Renal pelvis (tissue), 12 donors: ENCODE results near the gene SCAF4. TPM values are rescaled to one million over a fixed set of nuclear protein-coding genes. Genes with fewer than 3 reads are reported as not detected.
"Not testable (repeated sequence)": the region's sequence is repeated elsewhere in the genome, so short reads cannot be mapped to it uniquely, and the experiment has no call there.

Experiments used
- DNase-seq: peaks from one replicate; pipeline ENCODE4 v3.0.0-alpha.2; 2013
- long read RNA-seq, 16 experiments: transcript quantifications; one replicate each; lab custom pipeline, GENCODE V29; 2026
- polyA plus RNA-seq, 3 donors: library from polyadenylated mRNA; unstranded; fragments of 120-200 nt; gene quantifications; one replicate each; pipeline ENCODE4 v1.2.1, GENCODE V29; 2013; ENCODE audit not compliant: insufficient read length in 3 of 3

The SCAF4 gene
- polyA plus RNA-seq = 10 to 100 TPM; 37.1 to 41.7 (median 40.7) TPM
- long read RNA-seq, donor 1, full-length matches to known transcripts = 5 of 5 reads
- long read RNA-seq, donor 1, partial matches to known transcripts = 0 of 5 reads
- long read RNA-seq, donor 1, other reads (novel, unspliced or antisense) = 0 of 5 reads
- long read RNA-seq, donor 2, full-length matches to known transcripts = 2 of 2 reads
- long read RNA-seq, donor 2, partial matches to known transcripts = 0 of 2 reads
- long read RNA-seq, donor 2, other reads (novel, unspliced or antisense) = 0 of 2 reads
- long read RNA-seq, donor 3, full-length matches to known transcripts = 3 of 3 reads
- long read RNA-seq, donor 3, partial matches to known transcripts = 0 of 3 reads
- long read RNA-seq, donor 3, other reads (novel, unspliced or antisense) = 0 of 3 reads
- long read RNA-seq, donor 4, full-length matches to known transcripts = 3 of 3 reads
- long read RNA-seq, donor 4, partial matches to known transcripts = 0 of 3 reads
- long read RNA-seq, donor 4, other reads (novel, unspliced or antisense) = 0 of 3 reads
- long read RNA-seq, donor 5 = 0 reads
- long read RNA-seq, donor 6, full-length matches to known transcripts = 2 of 2 reads
- long read RNA-seq, donor 6, partial matches to known transcripts = 0 of 2 reads
- long read RNA-seq, donor 6, other reads (novel, unspliced or antisense) = 0 of 2 reads
- long read RNA-seq, donor 7, partial matches to known transcripts = 0 of 1 reads
- long read RNA-seq, donor 7, other reads (novel, unspliced or antisense) = 0 of 1 reads
- long read RNA-seq, donor 8, partial matches to known transcripts = 6 of 9 reads
- long read RNA-seq, donor 8, other reads (novel, unspliced or antisense) = 0 of 9 reads
- long read RNA-seq, donor 9, full-length matches to known transcripts = 2 of 2 reads
- long read RNA-seq, donor 9, partial matches to known transcripts = 0 of 2 reads
- long read RNA-seq, donor 9, other reads (novel, unspliced or antisense) = 0 of 2 reads
- long read RNA-seq, donor 10, full-length matches to known transcripts = 4 of 4 reads
- long read RNA-seq, donor 10, partial matches to known transcripts = 0 of 4 reads
- long read RNA-seq, donor 10, other reads (novel, unspliced or antisense) = 0 of 4 reads
- long read RNA-seq, donor 11, partial matches to known transcripts = 9 of 10 reads
- long read RNA-seq, donor 11, other reads (novel, unspliced or antisense) = 0 of 10 reads
- long read RNA-seq, donor 12, full-length matches to known transcripts = 3 of 9 reads
- long read RNA-seq, donor 12, partial matches to known transcripts = 6 of 9 reads
- long read RNA-seq, donor 12, other reads (novel, unspliced or antisense) = 0 of 9 reads
- long read RNA-seq, donor 13, partial matches to known transcripts = 0 of 1 reads
- long read RNA-seq, donor 13, other reads (novel, unspliced or antisense) = 0 of 1 reads
- long read RNA-seq, donor 14, partial matches to known transcripts = 6 of 8 reads
- long read RNA-seq, donor 14, other reads (novel, unspliced or antisense) = 0 of 8 reads
- long read RNA-seq, donor 15, full-length matches to known transcripts = 8 of 8 reads
- long read RNA-seq, donor 15, partial matches to known transcripts = 0 of 8 reads
- long read RNA-seq, donor 15, other reads (novel, unspliced or antisense) = 0 of 8 reads
- long read RNA-seq, donor 16, full-length matches to known transcripts = 1 of 1 reads
- long read RNA-seq, donor 16, partial matches to known transcripts = 0 of 1 reads
- long read RNA-seq, donor 16, other reads (novel, unspliced or antisense) = 0 of 1 reads

- DNase-seq = peak; percentile 90
Measured at GRCh38 chr21:31731857-31732596, at the start of gene SCAF4. Gene SCAF4, minus strand, starts transcription at chr21:31732118. Its CDS starts 426 bp downstream, at chr21:31731692.

DNA sequence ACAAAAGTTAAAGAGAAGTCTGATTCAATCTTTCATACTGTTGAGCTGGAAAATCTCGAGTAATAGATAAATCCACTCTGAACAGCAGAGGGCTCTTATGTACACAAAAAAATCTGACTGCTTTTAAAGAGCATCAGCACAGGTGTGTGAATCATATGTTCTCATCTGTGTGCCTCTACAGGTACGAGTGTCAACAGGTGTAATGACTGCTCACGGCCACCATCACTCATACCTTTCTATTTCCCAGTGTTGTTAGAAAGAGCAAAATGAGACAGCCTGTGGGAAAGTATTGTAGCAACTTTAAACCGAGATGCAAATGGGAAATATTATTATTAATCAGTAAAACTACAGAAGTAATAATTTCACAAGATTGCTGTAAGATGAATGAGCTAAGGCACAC, 49.0 kb upstream of the SCAF4 start:
- no peak for DNase-seq

DNA sequence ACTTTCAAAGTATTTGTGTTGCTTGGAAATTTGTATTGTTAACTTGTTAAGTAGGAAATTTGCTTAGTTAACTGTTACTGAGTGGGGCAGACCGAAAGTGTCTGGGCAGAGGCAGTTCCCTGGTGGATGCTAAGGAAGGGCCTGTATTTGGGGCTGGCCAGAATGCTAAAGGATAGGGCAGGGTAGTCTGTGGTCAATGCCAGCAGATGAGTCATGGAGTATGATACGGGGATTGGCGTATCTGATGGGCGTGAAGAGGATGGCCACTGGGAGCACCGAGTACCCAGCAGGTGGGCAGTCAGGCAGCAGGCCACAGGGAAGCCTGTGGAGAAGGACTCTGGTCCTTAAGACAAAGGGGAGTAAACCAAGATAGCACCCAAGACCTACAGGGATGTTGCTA, 46.6 kb upstream of the SCAF4 start:
- no peak for DNase-seq

DNA sequence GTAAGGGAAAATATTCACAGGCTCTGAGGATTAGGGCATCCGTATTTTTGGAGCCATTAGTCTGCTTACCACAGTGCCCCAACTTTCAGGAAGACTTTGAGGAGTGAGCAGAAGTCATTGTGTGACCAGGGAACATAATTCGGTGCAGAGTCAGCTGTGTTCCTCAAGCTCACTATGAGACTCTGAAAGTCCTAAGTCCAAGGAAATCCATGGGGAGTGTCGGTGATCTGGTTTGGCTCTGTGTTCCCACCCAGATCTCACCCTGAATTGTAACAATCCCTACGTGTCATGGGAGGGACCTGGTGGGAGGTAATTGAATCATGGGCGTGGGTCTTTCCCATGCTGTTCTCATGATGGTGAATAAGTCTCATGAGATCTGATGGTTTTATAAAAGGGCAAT, 45.9 kb upstream of the SCAF4 start:
- no peak for DNase-seq

DNA sequence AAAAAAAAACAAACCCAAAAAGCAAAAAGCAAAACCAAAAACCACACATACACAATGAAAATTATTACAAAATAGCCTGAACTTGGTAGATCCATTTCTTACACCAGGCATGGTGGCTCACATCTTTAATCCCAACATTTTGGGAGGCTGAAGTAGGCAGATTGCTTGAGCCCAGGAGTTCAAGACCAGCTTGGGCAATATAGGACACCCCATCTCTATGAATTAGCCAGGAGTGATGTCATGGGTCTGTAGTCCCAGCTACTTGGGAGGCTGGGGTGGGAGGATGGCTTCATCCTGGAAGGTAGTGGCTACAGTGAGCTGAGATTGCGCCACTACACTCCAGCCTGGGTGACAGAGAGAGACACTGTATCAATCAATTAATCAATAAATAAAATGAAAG, 42.1 kb upstream of the SCAF4 start:
- DNase-seq = no peak

GRCh38 chr21:31772674-31773555, 41.0 kb upstream of the SCAF4 start:
- DNase-seq = no peak

GRCh38 chr21:31771685-31772084, 39.8 kb upstream of the SCAF4 start:
- DNase-seq = no peak

GRCh38 chr21:31768710-31769109, 36.8 kb upstream of the SCAF4 start:
- DNase-seq = no peak

- DNase-seq = no peak
Measured at GRCh38 chr21:31766899-31767298, 35.0 kb upstream of the SCAF4 start.

DNA sequence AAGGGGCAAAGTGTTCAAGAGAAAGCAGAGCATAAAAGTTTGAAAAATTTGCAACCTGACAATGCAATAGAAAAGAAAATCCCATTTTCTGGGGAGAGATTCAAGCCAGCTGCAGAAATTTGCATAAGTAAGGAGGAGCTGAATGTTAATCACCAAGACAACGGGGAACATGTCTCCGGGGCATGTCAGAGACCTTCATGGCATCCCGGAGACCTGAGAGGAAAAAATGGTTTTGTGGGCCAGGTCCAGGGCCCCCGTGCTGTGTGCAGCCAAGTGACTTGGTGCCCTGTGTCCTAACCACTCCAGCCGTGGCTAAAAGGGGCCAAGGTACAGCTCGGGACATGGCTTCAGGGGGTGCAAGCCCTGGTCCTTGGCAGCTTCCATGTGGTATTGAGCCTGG, 33.9 kb upstream of the SCAF4 start:
- not testable (repeated sequence) for DNase-seq

DNA sequence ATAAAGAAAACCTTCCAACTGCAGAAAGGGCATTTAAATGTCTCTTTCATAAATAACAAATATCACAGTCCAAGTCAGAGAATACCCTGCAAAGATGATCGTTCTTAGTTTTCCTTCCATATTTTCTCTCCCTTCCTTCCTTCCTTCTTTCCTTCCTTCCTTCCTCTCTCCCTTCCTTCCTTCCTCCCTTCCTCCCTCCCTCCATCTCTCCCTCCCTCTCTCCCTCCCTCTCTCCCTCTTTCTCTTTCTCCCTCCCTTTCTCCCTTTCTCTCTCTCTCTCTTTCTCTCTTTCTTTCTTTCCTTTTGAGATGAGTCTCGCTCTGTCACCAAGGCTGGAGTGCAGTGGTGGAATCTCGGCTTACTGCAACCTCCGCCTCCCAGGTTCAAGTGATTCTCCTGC, 29.0 kb upstream of the SCAF4 start:
- no peak for DNase-seq

DNA sequence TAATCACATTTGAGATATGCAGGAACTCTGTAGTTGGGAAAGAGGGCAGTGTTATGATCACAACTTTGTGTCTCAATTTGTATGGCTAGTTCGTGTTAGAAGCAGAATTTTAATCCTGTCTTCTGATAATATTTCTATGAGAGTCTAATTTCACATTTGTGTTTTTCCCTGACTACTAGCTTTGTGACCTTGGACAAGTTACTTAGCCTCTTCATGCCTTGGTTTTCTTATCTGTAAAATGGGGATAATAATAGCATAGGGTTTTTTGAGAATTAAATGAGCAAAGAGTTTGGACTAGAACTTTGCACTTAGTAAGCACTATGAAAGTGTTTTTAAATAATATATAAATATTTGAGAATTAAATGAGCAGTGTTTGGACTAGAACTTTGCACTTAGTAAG, 24.9 kb upstream of the SCAF4 start:
- no peak for DNase-seq

DNA sequence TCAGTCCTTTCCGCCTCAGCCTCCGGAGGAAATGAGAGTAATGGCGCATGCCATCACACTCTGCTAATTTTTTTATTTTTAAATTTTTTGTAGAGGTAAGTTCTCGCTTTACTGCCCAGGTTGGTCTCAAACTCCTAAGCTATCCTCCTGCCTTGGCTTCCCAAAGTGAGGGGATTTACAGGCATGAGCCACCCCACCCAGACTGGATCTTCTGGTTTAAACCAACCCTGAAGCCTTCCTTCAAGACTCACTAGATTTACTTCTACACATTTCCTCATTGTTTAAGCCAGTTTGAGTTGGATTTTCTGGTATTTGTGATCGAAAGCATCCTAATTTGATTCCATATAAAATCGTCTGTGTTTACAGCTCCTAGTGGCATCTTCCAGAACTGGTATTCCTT, 23.1 kb upstream of the SCAF4 start:
- DNase-seq = no peak

GRCh38 chr21:31754708-31754960, 22.7 kb upstream of the SCAF4 start:
- DNase-seq = no peak

DNA sequence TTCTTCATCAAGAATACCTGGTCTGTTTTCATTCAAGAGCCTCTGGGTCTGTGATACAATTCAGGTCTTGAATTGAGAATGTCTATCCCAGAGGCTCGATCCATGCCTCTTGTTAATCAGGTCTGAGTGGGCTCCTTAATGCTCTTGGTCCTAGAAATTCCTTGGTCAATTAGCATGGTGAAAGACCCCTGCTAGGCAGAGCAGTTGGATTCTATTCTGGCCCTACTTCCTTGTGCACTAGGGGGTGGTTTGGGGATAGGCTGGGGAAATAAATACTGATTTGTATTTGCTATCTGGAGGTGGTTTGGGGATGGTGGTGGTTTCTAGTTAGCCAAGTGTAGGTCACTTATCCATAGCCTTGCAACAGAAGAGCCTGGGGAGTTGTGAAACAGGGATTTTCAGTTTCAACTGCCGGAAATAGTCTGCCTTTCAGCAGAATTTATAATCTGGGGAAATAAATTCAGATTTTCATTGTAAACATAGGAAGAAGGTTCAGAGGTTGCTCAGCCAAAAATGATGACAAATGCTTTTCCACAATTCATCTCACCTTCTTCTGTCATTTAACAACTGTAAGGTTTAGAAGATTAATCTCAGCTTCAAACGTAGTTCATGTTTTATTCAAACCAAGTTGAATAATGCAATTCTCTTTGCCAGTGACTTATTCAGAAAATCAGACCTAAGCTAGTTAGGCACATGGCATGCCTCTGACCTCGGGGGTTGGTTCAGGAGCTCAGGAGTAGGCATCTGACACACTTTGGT, 22.2 kb upstream of the SCAF4 start:
- DNase-seq = no peak

- no peak for DNase-seq
Measured at GRCh38 chr21:31752967-31753366, 21.0 kb upstream of the SCAF4 start.

GRCh38 chr21:31752352-31752751, 20.4 kb upstream of the SCAF4 start:
- DNase-seq = no peak

DNA sequence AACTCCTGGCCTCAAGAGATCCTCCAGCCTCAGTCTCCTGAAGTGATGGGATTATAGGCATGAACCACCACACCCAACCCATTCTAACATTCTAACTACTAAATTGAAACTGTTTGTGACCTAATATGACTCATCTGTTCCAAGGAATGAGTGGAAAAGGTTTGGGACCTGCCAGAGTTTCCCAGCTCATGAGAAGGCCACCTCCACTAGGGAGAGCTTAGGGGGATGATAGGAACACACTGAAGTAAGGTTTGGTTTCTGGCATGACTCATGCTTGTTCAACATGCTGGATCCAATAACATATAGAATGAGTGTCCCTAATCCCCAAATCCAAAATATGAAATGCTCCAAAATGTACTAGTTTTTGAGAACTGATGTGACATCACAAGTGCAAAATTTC, 18.9 kb upstream of the SCAF4 start:
- DNase-seq = no peak
